Lung (tissue), 12 donors: ENCODE results near the gene CASP7. TPM values are rescaled to one million over a fixed set of nuclear protein-coding genes. Genes with fewer than 3 reads are reported as not detected.

Experiments
- ATAC-seq: fragments of 200-7000 bp; cut with Tn5 transposase; one replicate; pipeline ENCODE4 v1.9.1; 2020; ENCODE audit warnings: moderate number of reproducible peaks; ENCODE audit not compliant: insufficient read depth, low FRiP score
- DNase-seq, 3 donors: peaks; one replicate each; pipeline ENCODE4 v3.0.0-alpha.2; 2013 to 2017
- H3K27ac ChIP-seq, 2 donors: one replicate each; pipeline ENCODE4 v1.5.1; 2013; ENCODE audit warnings: mild to moderate bottlenecking in 2 of 2, moderate library complexity in 2 of 2, control low read depth in 1 of 2, inconsistent platforms in 1 of 2, low read depth in 1 of 2, low read length in 1 of 2
- H3K27me3 ChIP-seq, 3 donors: one replicate each; pipeline ENCODE4 v1.5.1; 2013; ENCODE audit warnings: low read length in 2 of 3; ENCODE audit not compliant: control insufficient read depth in 3 of 3, insufficient read depth in 3 of 3
- H3K36me3 ChIP-seq, 4 donors: one replicate each; pipeline ENCODE4 v1.5.1; 2013; ENCODE audit warnings: low read length in 4 of 4, mild to moderate bottlenecking in 1 of 4, moderate library complexity in 1 of 4; ENCODE audit not compliant: control insufficient read depth in 4 of 4, insufficient read depth in 4 of 4
- H3K4me1 ChIP-seq, 5 donors: one replicate each; pipeline ENCODE4 v1.5.1; 2013; ENCODE audit warnings: low read length in 5 of 5, mild to moderate bottlenecking in 2 of 5, moderate library complexity in 1 of 5; ENCODE audit not compliant: control insufficient read depth in 5 of 5, insufficient read depth in 5 of 5
- H3K4me3 ChIP-seq: one replicate; pipeline ENCODE4 v1.5.1; 2013; ENCODE audit warnings: mild to moderate bottlenecking, control low read depth, moderate library complexity
- H3K9ac ChIP-seq, 2 donors: one replicate each; pipeline ENCODE4 v1.5.1; 2013; ENCODE audit warnings: low read length in 2 of 2, control low read depth in 1 of 2; ENCODE audit not compliant: insufficient read depth in 1 of 2
- H3K9me3 ChIP-seq, 4 donors: one replicate each; pipeline ENCODE4 v1.5.1; 2013; ENCODE audit warnings: low read length in 3 of 4, mild to moderate bottlenecking in 1 of 4, moderate library complexity in 1 of 4; ENCODE audit not compliant: control insufficient read depth in 4 of 4, insufficient read depth in 3 of 4
- CTCF ChIP-seq: IDR thresholded peaks from 2 replicates; pipeline ENCODE4 v1.5.1; 2012; ENCODE audit warnings: mild to moderate bottlenecking; ENCODE audit errors: control extremely low read depth, extremely low read depth
- WGBS, 2 donors: extraction: QIAGEN DNeasy Blood & Tissue Kit; methylation state at CpG; one replicate each; pipeline ENCODE4 v1.1.7; 2013; 5-methylcytosine and 5-hydroxymethylcytosine counted together
- polyA plus RNA-seq, 2 donors: library from polyadenylated mRNA; stranded (reverse); fragments of 200-250 nt; gene quantifications; one replicate each; pipeline ENCODE4 v1.2.1, GENCODE V29; 2013
- total RNA-seq, 2 donors: library from RNA; depleted of rRNA in 1 of 2; stranded (reverse); fragments of >200 nt in 1 of 2; gene quantifications; one replicate each; pipeline ENCODE4 v1.2.1, GENCODE V29; 2014 to 2021
- donor health status: control.
- donor health status: control.
- donor health status: Bipolar disorder and iron deficiency.
- donor health status: healthy.
- donor health status: DM: yes; HTN: yes; CAD: no.

Gene CASP7
- total and polyA plus RNA-seq, 4 donors = 15.4 to 48.2 (median 26.6) TPM

GRCh38 chr10:113754125-113754524 lies 74.4 kb downstream of the CASP7 start:
- Histone ChIP-seq H3K4me3 (no peak overlapping the region), H3K4me1 (peaks cover 0 to 10% (median 0%) of the 10 kb centered on the region in 5 donors), H3K27ac (no peak overlapping the region), H3K27me3 (no peaks in the 10 kb centered on the region), H3K9ac (no peak overlapping the region), H3K9me3 (no peaks in the 10 kb centered on the region), H3K36me3 (no peaks in the 10 kb centered on the region)
- TF ChIP-seq CTCF = no peak
- ATAC-seq (no peak), DNase-seq (no peak)
- WGBS, 2 donors = 87 to 93% methylated on average over 3 of the region's 3 CpGs

GRCh38 chr10:113754768-113755167 lies 75.1 kb downstream of the CASP7 start:
- WGBS, 2 donors = 78 to 84% methylated on average over 9 of the region's 9 CpGs
- H3K4me1 ChIP-seq = peaks cover 0 to 10% (median 0%) of the 10 kb centered on the region in 5 donors
- no peak overlapping the region for H3K4me3 ChIP-seq
- H3K27ac ChIP-seq = no peak overlapping the region
- H3K27me3 ChIP-seq = no peaks in the 10 kb centered on the region
- H3K9ac ChIP-seq = no peak overlapping the region
- no peaks in the 10 kb centered on the region for H3K36me3 ChIP-seq
- no peak for TF ChIP-seq CTCF
- no peak for DNase-seq
- H3K9me3 ChIP-seq = no peaks in the 10 kb centered on the region
- no peak for ATAC-seq

- Histone ChIP-seq H3K36me3 (no peaks in the 10 kb centered on the region), H3K9me3 (no peaks in the 10 kb centered on the region), H3K4me1 (peaks cover 0 to 10% (median 0%) of the 10 kb centered on the region in 5 donors), H3K4me3 (no peak overlapping the region), H3K27me3 (no peaks in the 10 kb centered on the region), H3K9ac (no peak overlapping the region), H3K27ac (no peak overlapping the region)
- ATAC-seq (no peak), DNase-seq (no peak)
- 92 to 94% methylated on average over 11 to 12 of the region's 12 CpGs for WGBS, 2 donors
- TF ChIP-seq CTCF = no peak
Observed at GRCh38 chr10:113756940-113757543, 77.3 kb downstream of the CASP7 start.

GRCh38 chr10:113762083-113762482 lies 82.4 kb downstream of the CASP7 start:
- no peaks in the 10 kb centered on the region for H3K9me3 ChIP-seq
- no peak for TF ChIP-seq CTCF
- H3K27me3 ChIP-seq = no peaks in the 10 kb centered on the region
- H3K4me1 ChIP-seq = no peaks in the 10 kb centered on the region
- ATAC-seq (no peak), DNase-seq (no peak)
- no peak overlapping the region for H3K4me3 ChIP-seq
- H3K27ac ChIP-seq = no peak overlapping the region
- 18 to 46% methylated on average over 1 of the region's 1 CpG for WGBS, 2 donors
- H3K9ac ChIP-seq = no peak overlapping the region
- H3K36me3 ChIP-seq = no peaks in the 10 kb centered on the region
